ENCODE measurements around the gene ATP10D.
"Not testable (repeated sequence)": the region's sequence is repeated elsewhere in the genome, so short reads cannot be mapped to it uniquely, and the experiment has no call there.

ATP10D gene

DNA sequence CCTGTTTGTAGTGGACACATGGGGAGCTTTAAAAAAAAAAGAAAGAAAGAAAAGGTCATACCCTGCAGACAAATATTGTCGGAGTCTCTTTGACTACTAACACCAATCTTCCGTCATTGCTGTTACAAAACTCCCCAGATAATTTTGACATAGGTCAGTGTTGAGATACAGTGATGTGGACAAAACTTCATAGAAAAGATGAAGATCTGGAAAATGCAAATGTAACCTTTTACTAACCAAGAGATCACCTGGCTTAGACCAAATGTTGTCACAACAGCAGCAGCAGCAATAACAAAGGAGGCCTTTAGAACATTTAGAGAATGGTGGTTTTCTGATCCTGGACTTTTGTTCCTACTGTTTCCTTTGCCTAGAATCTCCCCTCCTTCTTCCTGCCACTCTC lies 13.5 kb upstream of the ATP10D start:
- H3K27me3 ChIP-seq (ENCODE audit: low read depth, low read length): no peaks in the 10 kb centered on the region
- H3K4me1 ChIP-seq (ENCODE audit: control insufficient read depth in 1 of 2, insufficient read depth in 2 of 2, low read length in 2 of 2): no peaks in the 10 kb centered on the region
- no peak overlapping the region for H3K4me3 ChIP-seq (ENCODE audit: low read depth in 1 of 2, low read length in 2 of 2)
- no peak overlapping the region for H3K27ac ChIP-seq (ENCODE audit: low read length)
- H3K36me3 ChIP-seq (ENCODE audit: control insufficient read depth in 1 of 2, insufficient read depth in 2 of 2, low read length in 2 of 2): no peaks in the 10 kb centered on the region
- H3K9me3 ChIP-seq (ENCODE audit: control insufficient read depth in 1 of 2, low read length in 2 of 2): no peaks in the 10 kb centered on the region

DNA sequence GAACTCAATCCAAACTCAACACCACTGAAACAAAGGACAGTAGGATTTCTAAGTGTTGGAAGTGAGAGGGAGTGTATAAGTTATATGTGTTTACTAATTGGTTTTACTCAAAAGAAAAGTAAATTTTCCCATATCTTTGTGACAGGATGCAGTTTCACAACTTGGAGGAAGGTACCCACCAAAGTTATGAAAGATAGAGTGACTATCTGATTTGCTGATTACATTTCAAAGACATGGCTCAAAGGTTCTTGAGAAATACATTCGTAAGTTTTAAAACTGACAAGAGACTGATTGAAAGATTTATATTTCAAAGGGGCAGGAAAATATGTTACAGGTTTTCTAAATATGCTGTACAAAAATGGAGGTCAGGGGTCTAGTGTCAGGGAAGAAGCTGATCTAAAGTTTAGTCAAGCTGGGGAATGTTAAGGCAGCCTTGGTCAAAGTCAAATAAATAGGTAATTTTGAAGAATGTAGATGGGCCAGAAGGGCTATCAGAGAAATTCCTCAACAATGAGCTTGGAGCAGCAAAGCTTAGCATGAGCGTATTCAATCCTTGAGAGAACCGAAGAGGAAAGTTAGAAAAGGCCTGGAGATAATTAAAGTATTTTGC lies 11.8 kb upstream of the ATP10D start:
- H3K9me3 ChIP-seq (ENCODE audit: control insufficient read depth in 1 of 2, low read length in 2 of 2): no peaks in the 10 kb centered on the region
- no peak overlapping the region for H3K4me3 ChIP-seq (ENCODE audit: low read depth in 1 of 2, low read length in 2 of 2)
- H3K27me3 ChIP-seq (ENCODE audit: low read depth, low read length): no peaks in the 10 kb centered on the region
- no peaks in the 10 kb centered on the region for H3K36me3 ChIP-seq (ENCODE audit: control insufficient read depth in 1 of 2, insufficient read depth in 2 of 2, low read length in 2 of 2)
- no peaks in the 10 kb centered on the region for H3K4me1 ChIP-seq (ENCODE audit: control insufficient read depth in 1 of 2, insufficient read depth in 2 of 2, low read length in 2 of 2)
- no peak overlapping the region for H3K27ac ChIP-seq (ENCODE audit: low read length)

DNA sequence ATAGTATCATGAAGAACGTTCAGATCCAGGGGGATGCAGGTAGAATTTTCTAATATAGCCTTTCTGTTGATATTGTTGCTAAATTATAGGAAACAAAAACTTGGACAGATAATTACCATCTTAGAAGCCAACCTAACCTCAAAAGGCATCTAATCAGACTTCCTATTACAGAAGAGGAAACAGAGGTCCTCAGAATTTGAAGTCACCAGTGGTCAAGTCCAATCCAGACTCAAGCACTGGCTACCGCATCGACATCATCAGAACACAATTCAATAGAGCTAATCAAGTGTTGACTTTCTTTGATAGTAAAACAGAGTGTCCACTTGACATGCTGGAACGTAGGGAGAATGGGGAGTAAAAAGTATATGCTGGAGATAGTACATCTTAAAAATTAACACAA lies 10.3 kb upstream of the ATP10D start:
- no peaks in the 10 kb centered on the region for H3K27me3 ChIP-seq (ENCODE audit: low read depth, low read length)
- no peak overlapping the region for H3K4me3 ChIP-seq (ENCODE audit: low read depth in 1 of 2, low read length in 2 of 2)
- no peaks in the 10 kb centered on the region for H3K4me1 ChIP-seq (ENCODE audit: control insufficient read depth in 1 of 2, insufficient read depth in 2 of 2, low read length in 2 of 2)
- H3K9me3 ChIP-seq (ENCODE audit: control insufficient read depth in 1 of 2, low read length in 2 of 2): no peaks in the 10 kb centered on the region
- no peak overlapping the region for H3K27ac ChIP-seq (ENCODE audit: low read length)
- no peaks in the 10 kb centered on the region for H3K36me3 ChIP-seq (ENCODE audit: control insufficient read depth in 1 of 2, insufficient read depth in 2 of 2, low read length in 2 of 2)

DNA sequence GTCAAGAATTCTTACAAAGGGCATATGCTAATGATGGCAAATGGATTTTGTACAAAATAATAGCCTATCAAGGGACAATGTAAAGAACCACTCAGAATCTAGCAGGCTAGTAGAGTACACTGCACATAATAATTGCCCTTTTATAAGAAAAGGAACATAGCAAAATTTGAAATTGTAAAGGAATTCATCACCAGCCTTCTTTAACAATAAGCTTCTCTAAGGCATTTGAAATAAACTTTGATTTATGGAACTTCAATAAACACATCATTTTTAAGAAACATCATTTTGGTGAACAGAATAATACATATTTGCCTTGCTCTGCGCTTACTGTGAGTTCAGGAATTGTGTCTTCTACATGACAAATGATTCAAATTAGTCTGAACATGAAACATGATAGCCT lies 9.7 kb upstream of the ATP10D start:
- H3K27me3 ChIP-seq (ENCODE audit: low read depth, low read length): no peaks in the 10 kb centered on the region

DNA sequence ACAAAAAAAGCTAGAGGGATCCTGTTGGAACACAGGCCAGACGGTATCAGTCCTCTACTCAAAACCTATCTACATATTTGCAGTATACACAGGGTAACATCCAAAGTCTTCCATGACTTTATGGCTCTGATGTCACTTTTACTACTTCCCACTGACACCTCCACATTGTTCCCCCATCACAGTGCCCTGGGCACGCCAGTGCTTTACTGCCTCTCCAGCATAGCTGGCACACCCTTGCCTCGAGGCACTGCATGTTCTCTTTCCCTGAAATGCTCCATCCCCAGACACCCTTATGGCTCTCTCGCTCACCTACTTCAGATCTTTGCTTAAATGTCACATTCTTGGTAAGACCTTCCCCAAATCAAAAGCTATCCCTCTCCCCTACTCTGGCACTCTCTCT lies 6.3 kb upstream of the ATP10D start:
- Histone ChIP-seq H3K9me3 (ENCODE audit: control insufficient read depth in 1 of 2, low read length in 2 of 2) (no peaks in the 10 kb centered on the region), H3K27me3 (ENCODE audit: low read depth, low read length) (no peaks in the 10 kb centered on the region), H3K36me3 (ENCODE audit: control insufficient read depth in 1 of 2, insufficient read depth in 2 of 2, low read length in 2 of 2) (no peaks in the 10 kb centered on the region), H3K27ac (ENCODE audit: low read length) (no peak overlapping the region), H3K4me3 (ENCODE audit: low read depth in 1 of 2, low read length in 2 of 2) (no peak overlapping the region), H3K4me1 (ENCODE audit: control insufficient read depth in 1 of 2, insufficient read depth in 2 of 2, low read length in 2 of 2) (no peaks in the 10 kb centered on the region)

More for the DNA sequence above, 9.7 kb upstream of the ATP10D start:
- Histone ChIP-seq H3K9me3 (ENCODE audit: control insufficient read depth in 1 of 2, low read length in 2 of 2) (no peaks in the 10 kb centered on the region), H3K4me3 (ENCODE audit: low read depth in 1 of 2, low read length in 2 of 2) (no peak overlapping the region), H3K4me1 (ENCODE audit: control insufficient read depth in 1 of 2, insufficient read depth in 2 of 2, low read length in 2 of 2) (no peaks in the 10 kb centered on the region), H3K36me3 (ENCODE audit: control insufficient read depth in 1 of 2, insufficient read depth in 2 of 2, low read length in 2 of 2) (no peaks in the 10 kb centered on the region), H3K27ac (ENCODE audit: low read length) (no peak overlapping the region)

DNA sequence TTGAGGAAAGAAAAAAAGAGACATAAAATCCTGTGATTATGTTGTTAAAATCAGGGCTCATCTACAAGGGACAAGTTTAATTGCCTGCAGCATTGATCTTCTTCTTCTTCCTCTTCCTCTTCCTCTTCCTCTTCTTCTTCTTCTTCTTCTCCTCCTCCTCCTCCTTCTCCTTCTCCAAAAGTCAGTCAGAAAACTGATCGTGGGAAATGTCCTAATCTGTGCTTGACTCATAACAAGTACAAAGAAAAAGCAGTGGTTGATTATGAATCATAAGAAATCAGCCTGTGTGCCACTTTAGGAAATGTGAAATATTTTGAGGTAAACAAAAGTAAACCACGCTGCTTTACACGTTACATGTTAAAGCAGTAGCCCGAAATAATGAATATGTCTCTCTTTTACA lies 2.7 kb upstream of the ATP10D start:
- Histone ChIP-seq H3K9me3 (ENCODE audit: control insufficient read depth in 1 of 2, low read length in 2 of 2) (no peaks in the 10 kb centered on the region), H3K27ac (ENCODE audit: low read length) (no peak overlapping the region), H3K4me1 (ENCODE audit: control insufficient read depth in 1 of 2, insufficient read depth in 2 of 2, low read length in 2 of 2) (peaks cover 3 to 4% of the 10 kb centered on the region in 2 donors), H3K36me3 (ENCODE audit: control insufficient read depth in 1 of 2, insufficient read depth in 2 of 2, low read length in 2 of 2) (no peaks in the 10 kb centered on the region), H3K4me3 (ENCODE audit: low read depth in 1 of 2, low read length in 2 of 2) (no peak overlapping the region), H3K27me3 (ENCODE audit: low read depth, low read length) (no peaks in the 10 kb centered on the region)

DNA sequence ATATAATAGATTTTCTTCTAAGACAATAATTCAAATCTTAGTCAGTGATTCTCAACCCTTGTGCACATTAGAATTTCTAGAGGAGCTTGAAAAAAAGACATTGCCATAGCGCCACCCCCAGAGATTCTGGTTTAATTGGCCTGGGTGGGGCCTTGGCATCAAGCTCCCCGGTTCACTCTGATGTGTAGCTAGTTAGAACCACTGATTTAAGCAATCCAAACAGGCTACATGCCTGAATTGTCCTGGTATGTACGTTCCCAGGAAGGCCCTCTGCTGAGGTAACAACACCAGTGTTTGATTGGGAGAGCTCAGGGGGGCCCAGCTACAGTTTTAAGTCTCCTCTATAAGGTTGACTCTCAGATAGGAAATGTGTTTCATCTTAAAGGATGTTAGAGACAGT lies 1.3 kb upstream of the ATP10D start:
- Histone ChIP-seq H3K4me1 (ENCODE audit: control insufficient read depth in 1 of 2, insufficient read depth in 2 of 2, low read length in 2 of 2) (peaks cover 8 to 10% of the 10 kb centered on the region in 2 donors), H3K27ac (ENCODE audit: low read length) (no peak overlapping the region), H3K9me3 (ENCODE audit: control insufficient read depth in 1 of 2, low read length in 2 of 2) (no peaks in the 10 kb centered on the region), H3K36me3 (ENCODE audit: control insufficient read depth in 1 of 2, insufficient read depth in 2 of 2, low read length in 2 of 2) (no peaks in the 10 kb centered on the region), H3K27me3 (ENCODE audit: low read depth, low read length) (no peaks in the 10 kb centered on the region), H3K4me3 (ENCODE audit: low read depth in 1 of 2, low read length in 2 of 2) (no peak overlapping the region)

DNA sequence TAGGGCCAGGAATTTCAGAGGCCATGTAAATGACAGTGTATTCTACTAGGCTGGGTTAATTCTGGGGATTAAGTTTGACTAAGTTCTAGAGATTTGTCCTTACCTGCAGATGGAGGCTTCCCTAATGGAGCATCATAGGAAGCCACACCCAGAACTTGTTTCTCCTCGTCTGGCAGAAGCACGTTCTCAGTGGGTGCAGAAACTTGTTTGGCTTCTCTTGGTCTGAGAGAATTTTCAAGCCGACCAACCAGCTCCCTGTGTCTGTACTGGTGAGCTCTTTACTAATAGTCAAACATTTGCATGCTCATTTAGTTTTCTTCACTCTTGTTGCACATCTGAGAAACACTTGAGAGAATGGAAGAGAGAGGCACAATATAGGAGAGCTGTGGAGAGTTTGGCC lies 907 bp upstream of the ATP10D start:
- Histone ChIP-seq H3K27ac (ENCODE audit: low read length) (no peak overlapping the region), H3K4me3 (ENCODE audit: low read depth in 1 of 2, low read length in 2 of 2) (no peak overlapping the region), H3K36me3 (ENCODE audit: control insufficient read depth in 1 of 2, insufficient read depth in 2 of 2, low read length in 2 of 2) (no peaks in the 10 kb centered on the region), H3K4me1 (ENCODE audit: control insufficient read depth in 1 of 2, insufficient read depth in 2 of 2, low read length in 2 of 2) (peaks cover 8 to 10% of the 10 kb centered on the region in 2 donors), H3K27me3 (ENCODE audit: low read depth, low read length) (no peaks in the 10 kb centered on the region), H3K9me3 (ENCODE audit: control insufficient read depth in 1 of 2, low read length in 2 of 2) (no peaks in the 10 kb centered on the region)

DNA sequence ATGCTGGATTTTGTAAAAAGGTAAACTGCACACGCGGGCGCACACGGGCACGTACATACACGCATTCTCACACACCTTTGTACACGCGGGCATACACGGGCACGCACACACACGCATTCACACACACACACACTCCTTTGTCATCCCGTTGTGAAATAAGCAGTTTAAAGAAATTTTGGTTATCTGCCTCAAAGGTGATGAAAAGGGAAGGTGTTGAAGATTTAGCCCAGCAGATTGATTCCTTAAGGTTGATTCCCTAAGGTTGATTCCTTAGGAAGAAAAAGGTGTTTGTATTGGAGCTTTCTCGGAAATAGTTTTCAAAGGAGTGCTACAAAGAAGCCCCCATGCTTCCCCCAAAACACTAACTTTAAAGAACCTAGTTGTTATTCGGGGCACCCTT lies 693 bp downstream of the ATP10D start:
- Histone ChIP-seq H3K4me1 (ENCODE audit: control insufficient read depth in 1 of 2, insufficient read depth in 2 of 2, low read length in 2 of 2) (peaks cover 10 to 13% of the 10 kb centered on the region in 2 donors), H3K27ac (ENCODE audit: low read length) (peak overlapping the region; percentile 94), H3K9me3 (ENCODE audit: control insufficient read depth in 1 of 2, low read length in 2 of 2) (no peaks in the 10 kb centered on the region), H3K4me3 (ENCODE audit: low read depth in 1 of 2, low read length in 2 of 2) (peak overlapping the region; percentile 67 to 89), H3K36me3 (ENCODE audit: control insufficient read depth in 1 of 2, insufficient read depth in 2 of 2, low read length in 2 of 2) (no peaks in the 10 kb centered on the region), H3K27me3 (ENCODE audit: low read depth, low read length) (no peaks in the 10 kb centered on the region)

DNA sequence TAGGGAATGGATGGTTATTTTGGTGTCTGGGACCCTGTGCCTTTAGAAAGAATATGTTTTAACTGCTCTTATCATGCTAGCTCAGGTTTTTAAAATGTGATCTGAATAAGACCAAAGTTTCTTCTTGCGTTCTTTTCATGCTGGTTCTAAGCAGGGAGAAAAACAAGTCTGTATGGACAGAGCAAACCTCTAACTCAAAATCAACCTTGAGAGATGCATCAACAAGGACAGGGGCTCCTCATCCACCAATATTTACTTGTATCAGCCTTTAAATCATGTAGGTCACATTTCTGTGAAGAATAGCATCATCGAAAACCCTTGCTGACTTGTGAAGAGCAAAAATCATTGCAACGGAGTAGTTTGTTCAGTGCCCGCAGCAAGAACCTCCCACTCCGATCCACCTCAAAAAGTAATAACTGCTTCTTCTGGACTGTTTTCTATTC lies 1.2 kb downstream of the ATP10D start:
- no peaks in the 10 kb centered on the region for H3K36me3 ChIP-seq (ENCODE audit: control insufficient read depth in 1 of 2, insufficient read depth in 2 of 2, low read length in 2 of 2)

DNA sequence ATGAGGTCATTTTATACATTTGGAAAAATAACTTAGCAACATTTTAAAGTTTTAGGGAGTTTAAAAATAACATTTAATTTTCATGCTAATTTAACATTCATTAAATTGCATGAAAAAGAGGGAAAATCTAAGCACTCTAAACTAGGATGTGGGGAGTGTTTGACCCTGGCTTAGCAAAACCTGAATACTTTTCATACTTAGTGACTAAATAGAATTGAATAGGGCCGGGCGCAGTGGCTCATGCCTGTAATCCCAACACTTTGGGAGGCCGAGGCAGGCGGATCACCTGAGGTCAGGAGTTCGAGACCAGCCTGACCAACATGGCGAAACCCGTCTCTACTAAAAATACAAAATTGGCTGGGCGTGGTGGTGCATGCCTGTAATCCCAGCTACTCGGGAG lies 1.7 kb downstream of the ATP10D start:
- not testable (repeated sequence) for H3K9me3 ChIP-seq (ENCODE audit: control insufficient read depth in 1 of 2, low read length in 2 of 2); H3K36me3 ChIP-seq (ENCODE audit: control insufficient read depth in 1 of 2, insufficient read depth in 2 of 2, low read length in 2 of 2); H3K27me3 ChIP-seq (ENCODE audit: low read depth, low read length)
- Histone ChIP-seq H3K27ac (ENCODE audit: low read length) (peak overlapping the region; percentile 94), H3K4me1 (ENCODE audit: control insufficient read depth in 1 of 2, insufficient read depth in 2 of 2, low read length in 2 of 2) (peaks cover 10 to 13% of the 10 kb centered on the region in 2 donors), H3K4me3 (ENCODE audit: low read depth in 1 of 2, low read length in 2 of 2) (peak overlapping the region; percentile 67 to 89)

More for the DNA sequence above, 1.2 kb downstream of the ATP10D start:
- Histone ChIP-seq H3K27me3 (ENCODE audit: low read depth, low read length) (no peaks in the 10 kb centered on the region), H3K4me1 (ENCODE audit: control insufficient read depth in 1 of 2, insufficient read depth in 2 of 2, low read length in 2 of 2) (peaks cover 10 to 13% of the 10 kb centered on the region in 2 donors), H3K27ac (ENCODE audit: low read length) (peak overlapping the region; percentile 94), H3K4me3 (ENCODE audit: low read depth in 1 of 2, low read length in 2 of 2) (peak overlapping the region; percentile 67 to 89), H3K9me3 (ENCODE audit: control insufficient read depth in 1 of 2, low read length in 2 of 2) (no peaks in the 10 kb centered on the region)

DNA sequence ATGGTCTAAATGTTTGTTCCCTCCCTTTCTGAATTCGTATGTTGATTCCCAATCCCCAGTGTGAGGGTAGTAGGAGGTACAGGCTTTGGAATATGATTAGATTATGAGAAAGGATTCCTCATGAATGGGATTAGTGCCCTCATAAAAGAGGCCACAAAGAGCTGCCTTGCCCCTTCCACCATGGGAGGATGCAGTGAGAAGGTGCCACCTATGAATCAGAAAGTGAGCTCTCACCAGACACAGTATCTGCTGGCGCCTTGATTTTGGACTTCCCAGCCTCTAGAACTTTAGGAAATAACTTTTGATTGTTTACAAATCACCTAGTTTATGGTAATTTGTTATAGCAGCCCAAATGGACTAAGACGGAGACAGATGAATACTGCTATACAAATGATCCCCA lies 3.6 kb downstream of the ATP10D start:
- Histone ChIP-seq H3K9me3 (ENCODE audit: control insufficient read depth in 1 of 2, low read length in 2 of 2) (no peaks in the 10 kb centered on the region), H3K4me3 (ENCODE audit: low read depth in 1 of 2, low read length in 2 of 2) (no peak overlapping the region), H3K27ac (ENCODE audit: low read length) (no peak overlapping the region), H3K4me1 (ENCODE audit: control insufficient read depth in 1 of 2, insufficient read depth in 2 of 2, low read length in 2 of 2) (peaks cover 10 to 13% of the 10 kb centered on the region in 2 donors), H3K27me3 (ENCODE audit: low read depth, low read length) (no peaks in the 10 kb centered on the region), H3K36me3 (ENCODE audit: control insufficient read depth in 1 of 2, insufficient read depth in 2 of 2, low read length in 2 of 2) (no peaks in the 10 kb centered on the region)

All from muscle layer of duodenum (tissue), 2 donors.